ENCODE data around the gene THSD7A.

DNA sequence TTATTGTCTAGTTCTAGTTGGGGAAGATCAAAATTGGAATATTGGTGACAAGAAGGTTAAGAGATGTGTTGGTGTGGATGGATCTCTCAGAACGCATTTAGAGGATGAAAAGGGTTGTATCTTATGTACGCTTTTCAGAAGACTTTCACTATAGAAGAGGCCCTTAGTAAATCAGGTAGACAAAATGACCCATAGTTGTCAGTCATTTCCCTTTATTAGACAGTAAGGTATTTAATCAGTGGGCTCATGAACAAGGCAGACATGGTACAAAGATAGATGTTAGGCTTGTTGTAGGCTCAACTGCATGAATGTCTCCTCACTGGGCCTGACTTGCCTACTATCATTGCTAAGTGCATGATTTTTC is 499.2 kb downstream of the THSD7A start:
- TF ChIP-seq, protein P1, sequence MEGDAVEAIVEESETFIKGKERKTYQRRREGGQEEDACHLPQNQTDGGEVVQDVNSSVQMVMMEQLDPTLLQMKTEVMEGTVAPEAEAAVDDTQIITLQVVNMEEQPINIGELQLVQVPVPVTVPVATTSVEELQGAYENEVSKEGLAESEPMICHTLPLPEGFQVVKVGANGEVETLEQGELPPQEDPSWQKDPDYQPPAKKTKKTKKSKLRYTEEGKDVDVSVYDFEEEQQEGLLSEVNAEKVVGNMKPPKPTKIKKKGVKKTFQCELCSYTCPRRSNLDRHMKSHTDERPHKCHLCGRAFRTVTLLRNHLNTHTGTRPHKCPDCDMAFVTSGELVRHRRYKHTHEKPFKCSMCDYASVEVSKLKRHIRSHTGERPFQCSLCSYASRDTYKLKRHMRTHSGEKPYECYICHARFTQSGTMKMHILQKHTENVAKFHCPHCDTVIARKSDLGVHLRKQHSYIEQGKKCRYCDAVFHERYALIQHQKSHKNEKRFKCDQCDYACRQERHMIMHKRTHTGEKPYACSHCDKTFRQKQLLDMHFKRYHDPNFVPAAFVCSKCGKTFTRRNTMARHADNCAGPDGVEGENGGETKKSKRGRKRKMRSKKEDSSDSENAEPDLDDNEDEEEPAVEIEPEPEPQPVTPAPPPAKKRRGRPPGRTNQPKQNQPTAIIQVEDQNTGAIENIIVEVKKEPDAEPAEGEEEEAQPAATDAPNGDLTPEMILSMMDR (IDR thresholded peaks at IDR 0.05), result no peak
- TF ChIP-seq ZFX (IDR thresholded peaks at IDR 0.05; ENCODE audit: borderline replicate concordance), result no peak

Data from 22Rv1 (cell line).